AG04449 (cell line): ENCODE results near the gene CSF1.
"Not testable (repeated sequence)": the region's sequence is repeated elsewhere in the genome, so short reads cannot be mapped to it uniquely, and the experiment has no call there.

Experiments
- CTCF ChIA-PET: fragments of 350-600 bp; formaldehyde crosslinking; extraction: SDS; loops from one replicate; lab custom pipeline; 2021; ENCODE audit warnings: antibody characterized with exemption; lab: Yijun Ruan, JAX
- POLR2A ChIA-PET: fragments of 400-600, 350-600 bp; formaldehyde crosslinking; extraction: SDS; loops from one replicate; lab custom pipeline; 2020; ENCODE audit warnings: antibody characterized with exemption, inconsistent platforms; lab: Yijun Ruan, JAX
- DNase-seq: peaks from one replicate; pipeline ENCODE4 v3.0.0-alpha.2; 2010; ENCODE audit warnings: low read depth, low spot score
- H3K4me3 ChIP-seq: 2 replicates; pipeline ENCODE4 v1.5.1; 2011; ENCODE audit warnings: low read depth, mild to moderate bottlenecking, control low read depth, low read length
- CTCF ChIP-seq: IDR thresholded peaks from one replicate; pipeline ENCODE4 v1.5.1; 2011; ENCODE audit warnings: mild to moderate bottlenecking, moderate library complexity, low read length, control low read depth, inconsistent platforms; ENCODE audit not compliant: insufficient read depth; ENCODE audit errors: missing control alignments

CSF1 gene

GRCh38 chr1:109877776-109878175, 32.9 kb upstream of the CSF1 start:
- TF ChIP-seq CTCF: no peak
- POLR2A ChIA-PET: interaction anchor here (0.5 to 1.8 kb wide), 3 partner anchors 15 to 914 kb away, joined by 3 to 6 read pairs (median 4); partner anchors contain the start of genes AHCYL1 and CLCC1

GRCh38 chr1:109878531-109879104, 32.0 kb upstream of the CSF1 start:
- no peak for TF ChIP-seq CTCF
- DNase-seq: no peak
- no peak overlapping the region for H3K4me3 ChIP-seq
- CTCF ChIA-PET: interaction anchor here (1.1 to 3.2 kb wide), 5 partner anchors 13 to 106 kb away, joined by 3 to 15 read pairs (median 4); partner anchors contain the start of gene AHCYL1
- POLR2A ChIA-PET: no interaction called here

More at GRCh38 chr1:109877776-109878175, 32.9 kb upstream of the CSF1 start:
- no peak for DNase-seq
- H3K4me3 ChIP-seq: peak overlapping the region; percentile 20
- CTCF ChIA-PET: interaction anchor here (0.9 to 3.2 kb wide), 6 partner anchors 18 to 106 kb away, joined by 3 to 15 read pairs (median 5); partner anchors contain the start of gene AHCYL1

DNA sequence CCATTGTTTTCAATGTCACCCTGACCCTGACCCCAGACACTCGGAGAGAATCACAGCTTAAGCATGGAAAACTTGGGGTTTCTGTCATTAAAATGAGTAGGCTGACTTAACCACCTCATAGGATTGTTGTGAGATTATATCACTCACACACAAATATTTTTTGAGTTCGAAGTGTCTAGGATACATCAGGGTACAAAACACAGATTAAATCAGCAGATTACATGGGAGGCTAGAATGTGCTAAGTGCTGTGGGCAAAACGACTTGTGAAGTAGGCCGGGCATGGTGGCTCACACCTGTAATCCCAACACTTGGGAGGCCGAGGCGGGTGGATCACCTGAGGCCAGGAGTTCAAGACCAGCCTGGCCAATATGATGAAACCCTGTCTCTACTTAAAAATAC, 31.3 kb upstream of the CSF1 start:
- CTCF ChIA-PET: interaction anchor here (1.1 to 3.2 kb wide), 3 partner anchors 12 to 102 kb away, joined by 3 to 10 read pairs (median 4); no protein-coding TSS in a partner anchor
- H3K4me3 ChIP-seq, DNase-seq, POLR2A ChIA-PET: not testable (repeated sequence)

DNA sequence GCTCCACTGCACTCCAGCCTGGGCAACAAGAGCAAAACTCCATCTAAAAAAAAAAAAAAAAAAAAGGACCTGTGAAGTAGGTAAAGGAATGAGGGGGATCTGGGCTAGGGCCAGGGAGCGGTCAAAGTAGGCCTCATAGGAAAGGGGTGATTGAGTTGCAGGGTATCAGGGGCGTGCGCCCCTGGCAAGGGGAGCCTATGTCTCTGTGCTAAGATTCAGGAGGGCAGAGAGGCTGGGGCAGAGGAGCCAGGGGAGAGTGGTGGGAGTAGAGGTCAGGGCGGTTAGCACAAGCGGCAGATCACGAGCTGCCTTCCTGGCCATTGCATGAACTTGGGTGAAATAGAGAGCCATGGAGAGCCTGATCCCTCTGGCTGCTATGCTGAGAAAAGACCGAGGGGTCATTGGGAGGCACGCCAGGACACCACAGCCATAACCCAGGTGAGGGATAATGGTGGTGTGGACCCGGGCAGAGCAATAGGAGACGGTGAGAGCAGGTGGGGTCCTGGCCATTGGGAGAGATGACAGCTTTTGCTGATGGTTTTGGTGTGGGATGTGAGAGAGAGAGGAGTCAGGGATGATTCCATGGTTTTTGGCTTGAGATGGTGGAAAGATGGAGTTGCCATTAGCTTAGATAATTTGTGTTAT, 30.6 kb upstream of the CSF1 start:
- ChIA-PET CTCF (interaction anchor here (0.8 to 1.0 kb wide), 2 partner anchors 32 to 105 kb away, joined by 3 read pairs; partner anchors contain the start of gene AHCYL1), POLR2A (no interaction called here)
- no peak for DNase-seq
- no peak for TF ChIP-seq CTCF
- no peak overlapping the region for H3K4me3 ChIP-seq

DNA sequence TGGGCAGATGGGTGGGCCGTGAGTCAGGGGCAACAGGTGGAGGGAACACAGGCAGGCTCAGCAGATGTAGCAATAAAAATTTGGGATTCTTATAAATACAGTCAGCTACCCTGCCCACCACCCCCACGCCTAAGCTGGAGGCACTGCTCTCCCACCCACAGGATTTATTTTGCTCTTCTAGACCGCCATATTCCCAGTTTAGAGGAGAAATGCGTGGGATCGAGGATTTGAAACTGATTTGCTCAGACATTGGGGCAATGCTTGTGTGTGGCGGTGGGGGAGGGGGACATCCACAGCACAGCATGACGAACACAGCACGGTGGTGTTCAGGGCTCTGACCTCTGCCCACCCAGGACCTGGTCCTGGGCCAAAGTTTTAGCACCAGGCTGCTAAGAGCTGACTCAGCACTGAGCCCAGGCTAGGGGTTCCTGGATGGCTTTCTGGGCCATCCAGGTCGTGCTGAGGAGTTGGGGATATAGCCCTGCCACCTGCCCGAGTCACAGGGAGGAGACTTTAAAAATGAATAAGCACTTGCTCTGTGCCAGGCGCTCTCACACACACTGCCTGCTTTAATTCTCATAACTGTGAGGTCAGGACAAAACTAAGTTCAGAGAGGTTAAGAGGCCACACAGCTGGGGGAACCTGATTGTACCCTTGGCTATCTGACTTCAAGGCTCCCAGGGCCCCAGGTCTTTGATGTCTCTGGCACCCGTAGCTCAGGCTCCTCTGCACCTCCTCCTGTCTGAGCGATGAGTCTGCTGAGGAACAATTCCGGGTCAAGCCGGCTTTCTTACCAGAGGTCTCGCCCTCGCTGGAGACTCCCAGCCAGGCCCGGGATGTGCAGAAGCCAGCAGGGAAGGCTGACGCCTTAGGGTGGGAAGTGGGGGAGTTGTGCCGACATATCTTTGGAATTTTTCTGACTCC, 29.4 kb upstream of the CSF1 start:
- POLR2A ChIA-PET: no interaction called here
- DNase-seq: no peak
- CTCF ChIA-PET: interaction anchor here (0.6 to 1.0 kb wide), 4 partner anchors 10 to 103 kb away, joined by 3 read pairs; partner anchors contain the start of gene AHCYL1
- no peak for TF ChIP-seq CTCF
- H3K4me3 ChIP-seq: no peak overlapping the region

DNA sequence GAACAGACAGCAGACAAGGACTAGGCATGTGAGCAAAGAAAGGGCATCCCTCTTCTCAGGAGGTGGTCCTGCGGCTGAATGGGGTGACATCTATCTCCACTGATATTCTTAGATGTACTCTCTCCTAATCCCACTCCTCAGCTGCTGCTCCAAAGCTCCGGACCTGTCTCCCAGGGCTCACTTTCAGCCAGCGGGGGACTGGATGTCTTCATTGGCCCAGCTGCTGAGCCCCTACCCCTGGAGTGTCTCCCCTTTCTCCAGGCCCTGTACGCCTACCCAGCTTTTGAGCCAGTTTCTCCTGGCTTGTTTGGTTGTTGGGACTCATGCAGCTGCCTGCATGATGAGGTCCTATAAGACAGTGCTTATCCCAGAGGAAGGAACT, 28.8 kb upstream of the CSF1 start:
- CTCF ChIA-PET: no interaction called here
- DNase-seq: no peak
- TF ChIP-seq CTCF: no peak
- POLR2A ChIA-PET: no interaction called here
- H3K4me3 ChIP-seq: no peak overlapping the region
